T1000 (cell line): ENCODE data around the gene OTUB1.
"Not testable (repeated sequence)": the region's sequence is repeated elsewhere in the genome, so short reads cannot be mapped to it uniquely, and the experiment has no call there.

ENCODE experiments used
- DNase-seq: peaks from one replicate; lab custom pipeline; 2025; ENCODE audit warnings: mixed read lengths; lab: John Stamatoyannopoulos, UW

OTUB1 gene

DNA sequence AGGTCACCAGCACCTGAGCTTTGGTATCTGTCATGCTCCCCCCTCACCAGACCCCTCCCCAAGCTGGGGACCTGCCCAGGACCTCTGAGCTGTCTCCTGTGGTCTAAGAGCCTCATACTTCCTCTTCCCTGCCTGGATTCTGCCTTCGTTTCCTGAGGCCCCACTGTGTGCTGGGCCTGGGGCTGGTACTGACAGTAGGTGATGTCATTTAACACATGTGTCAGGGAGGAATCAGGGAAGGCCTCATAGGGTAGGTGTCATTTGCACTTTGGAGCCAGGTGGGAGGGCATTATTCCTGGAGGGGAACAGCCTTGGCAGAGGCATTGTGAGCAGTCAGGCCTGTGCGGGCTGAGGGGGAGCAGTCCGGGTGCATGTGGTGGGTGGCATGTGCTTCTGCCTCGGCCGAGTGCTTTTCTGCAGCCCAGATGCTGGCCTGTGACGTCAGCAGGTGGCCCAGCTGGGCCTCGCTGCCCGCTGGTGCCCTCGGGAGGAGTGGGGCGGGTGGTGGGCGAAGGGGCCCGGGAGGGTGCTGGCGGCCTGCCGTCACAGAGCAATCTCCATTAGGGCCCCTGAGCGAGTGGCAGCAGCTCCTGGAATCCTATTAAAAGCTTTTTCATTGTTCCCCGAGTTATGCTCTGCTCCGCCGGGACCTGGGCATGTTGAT lies 58.6 kb downstream of the OTUB1 start:
- DNase-seq, result no peak

DNA sequence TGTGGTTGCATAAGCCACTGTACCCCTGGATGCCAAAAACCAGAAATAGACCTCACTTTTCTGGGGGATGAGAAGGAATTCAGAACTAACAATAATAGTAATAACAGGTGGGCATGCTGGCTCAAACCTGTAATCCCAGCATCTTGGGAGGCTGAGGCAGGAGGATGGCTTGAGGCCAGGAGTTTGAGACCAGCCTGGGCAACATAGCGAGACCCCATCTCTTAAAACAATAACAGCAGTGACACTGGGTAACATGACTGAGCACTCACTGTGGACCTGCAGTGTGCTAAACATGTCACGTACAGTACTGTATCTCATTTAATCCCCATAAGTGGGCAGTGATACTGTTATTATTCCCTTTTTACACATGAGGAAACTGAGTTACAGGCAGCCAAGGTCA lies 59.5 kb downstream of the OTUB1 start:
- no peak for DNase-seq

DNA sequence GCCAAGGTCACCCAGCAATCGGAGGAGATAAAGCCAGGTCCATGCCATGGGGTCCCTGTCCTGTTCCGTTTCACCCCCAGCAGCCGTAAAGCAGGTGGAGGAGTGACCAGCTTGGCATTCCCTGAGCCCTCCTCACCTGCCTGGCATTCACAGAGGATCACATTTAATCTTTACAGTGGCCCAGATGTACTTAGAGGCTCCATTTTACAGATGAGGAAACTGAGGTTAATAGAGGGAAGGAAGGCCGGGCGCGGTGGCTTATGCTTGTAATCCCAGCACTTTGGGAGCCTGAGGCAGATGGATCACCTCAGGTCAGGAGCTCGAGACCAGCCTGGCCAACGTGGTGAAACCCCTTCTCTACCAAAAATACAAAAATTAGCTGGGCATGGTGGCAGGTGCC lies 61.1 kb downstream of the OTUB1 start:
- not testable (repeated sequence) for DNase-seq
